Measurements from ENCODE around the gene PTGDR2.
A peak's percentile ranks its signal among the peaks of the same experiment; 100 is the strongest.
"Not testable (repeated sequence)": the region's sequence is repeated elsewhere in the genome, so short reads cannot be mapped to it uniquely, and the experiment has no call there.

Gene PTGDR2

DNA sequence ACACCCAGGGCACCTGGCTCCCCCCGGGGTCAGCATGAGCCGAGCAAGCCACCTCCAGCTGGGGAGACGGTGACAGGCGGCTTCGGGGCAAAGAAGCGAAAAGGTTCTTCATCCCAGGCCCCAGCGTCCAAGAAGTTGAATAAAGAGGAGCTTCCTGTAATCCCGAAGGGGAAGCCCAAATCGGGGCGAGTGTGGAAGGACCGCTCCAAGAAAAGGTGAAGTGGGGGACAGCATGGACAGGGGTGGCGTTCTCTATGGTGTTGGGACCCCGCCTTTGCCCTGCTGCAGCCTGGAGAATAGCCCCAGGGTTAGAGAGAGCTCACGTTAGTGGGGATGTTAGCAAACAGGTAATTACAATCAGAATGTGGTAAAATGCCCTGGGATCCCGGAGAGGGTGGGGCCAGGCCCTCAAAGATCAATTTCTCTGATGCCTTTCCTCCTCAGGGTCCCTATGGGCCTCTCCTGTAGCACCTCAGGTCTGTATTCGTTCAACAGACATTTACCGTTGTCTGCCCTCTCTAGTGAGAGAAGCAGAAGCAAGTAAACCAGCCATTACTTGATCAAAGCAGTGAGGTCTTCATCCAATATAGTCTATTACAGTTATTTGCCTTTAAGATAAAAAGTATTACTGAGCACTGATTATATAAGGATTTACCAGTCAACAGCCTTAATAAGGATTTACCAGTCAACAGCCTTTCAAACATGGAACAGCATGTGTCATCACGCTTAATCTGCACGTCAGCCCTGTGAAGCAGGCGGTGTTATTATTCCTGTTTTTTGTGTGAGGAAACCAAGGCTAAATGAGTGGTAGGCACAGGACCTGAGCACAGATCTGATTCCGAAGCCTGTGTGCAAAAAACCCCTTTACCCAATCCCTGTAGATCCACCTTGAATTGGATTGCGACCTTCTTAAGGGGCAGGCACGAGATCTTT is 12.8 kb downstream of the PTGDR2 start:
- H3K4me3 ChIP-seq (ENCODE audit: low read depth, low read length): peak overlapping the region; percentile 86

GRCh38 chr11:60841797-60842667 is 13.7 kb downstream of the PTGDR2 start, which contains the start of gene CCDC86:
Gene CCDC86, plus strand, starts transcription at chr11:60842113. Its CDS starts 12 bp downstream, at chr11:60842125.
- peak within 1 kb of the TSS; percentile 86 for H3K4me3 ChIP-seq (ENCODE audit: low read depth, low read length)

DNA sequence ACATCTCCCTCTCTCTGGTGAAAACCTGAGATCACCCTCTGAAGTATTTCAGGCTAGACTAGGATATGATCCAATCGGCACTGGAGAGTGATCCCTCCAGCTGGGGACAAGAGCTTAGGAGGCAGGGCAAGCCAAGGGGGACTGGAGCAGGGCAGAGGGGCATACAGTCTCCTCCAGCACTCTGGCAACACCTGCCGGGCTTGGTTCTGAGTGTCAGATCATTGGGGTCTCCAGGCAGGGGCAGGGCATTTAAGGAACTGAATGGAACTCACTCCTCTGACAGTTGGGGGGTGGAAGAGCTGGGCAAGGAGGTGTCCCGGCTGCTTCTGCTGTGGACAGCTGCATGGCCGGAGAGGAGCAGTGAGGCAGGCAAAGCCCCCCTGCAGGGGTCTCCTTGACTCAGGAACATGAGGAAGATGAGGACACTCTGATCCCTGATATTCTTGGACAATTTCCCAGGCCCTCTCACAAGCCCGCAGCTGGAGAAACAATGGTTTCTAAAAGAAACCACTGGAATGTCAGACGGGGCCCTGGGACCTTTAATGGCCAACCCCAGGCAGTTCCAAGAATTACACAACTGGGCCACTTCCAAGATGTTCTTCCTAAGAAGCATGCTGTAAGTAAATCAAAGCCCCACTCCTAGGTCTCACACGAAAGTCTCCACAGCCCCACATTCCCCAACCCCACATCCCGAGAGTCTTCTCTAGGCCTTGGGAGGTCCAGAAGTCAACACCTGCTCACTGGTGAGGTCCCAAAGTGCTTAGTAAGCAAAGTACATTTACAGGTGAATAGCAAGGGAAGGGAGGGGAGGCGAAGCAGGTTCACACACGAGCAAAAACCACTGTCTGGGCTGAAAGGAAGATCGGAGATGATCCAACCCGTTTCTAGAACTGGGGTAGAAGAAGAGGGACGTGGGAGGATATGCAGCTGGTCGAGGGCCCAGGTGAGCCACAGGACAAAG is 15.0 kb downstream of the PTGDR2 start:
- no peak overlapping the region for H3K4me3 ChIP-seq (ENCODE audit: low read depth, low read length)

- H3K4me3 ChIP-seq (ENCODE audit: low read depth, low read length): no peak overlapping the region
These were observed 17.6 kb downstream of the PTGDR2 start for GRCh38 chr11:60838132-60838531.

GRCh38 chr11:60836866-60837515 is 18.8 kb downstream of the PTGDR2 start:
- no peak overlapping the region for H3K4me3 ChIP-seq (ENCODE audit: low read depth, low read length)

- no peak overlapping the region for H3K4me3 ChIP-seq (ENCODE audit: low read depth, low read length)
These were observed 20.3 kb downstream of the PTGDR2 start for GRCh38 chr11:60835534-60835846.

DNA sequence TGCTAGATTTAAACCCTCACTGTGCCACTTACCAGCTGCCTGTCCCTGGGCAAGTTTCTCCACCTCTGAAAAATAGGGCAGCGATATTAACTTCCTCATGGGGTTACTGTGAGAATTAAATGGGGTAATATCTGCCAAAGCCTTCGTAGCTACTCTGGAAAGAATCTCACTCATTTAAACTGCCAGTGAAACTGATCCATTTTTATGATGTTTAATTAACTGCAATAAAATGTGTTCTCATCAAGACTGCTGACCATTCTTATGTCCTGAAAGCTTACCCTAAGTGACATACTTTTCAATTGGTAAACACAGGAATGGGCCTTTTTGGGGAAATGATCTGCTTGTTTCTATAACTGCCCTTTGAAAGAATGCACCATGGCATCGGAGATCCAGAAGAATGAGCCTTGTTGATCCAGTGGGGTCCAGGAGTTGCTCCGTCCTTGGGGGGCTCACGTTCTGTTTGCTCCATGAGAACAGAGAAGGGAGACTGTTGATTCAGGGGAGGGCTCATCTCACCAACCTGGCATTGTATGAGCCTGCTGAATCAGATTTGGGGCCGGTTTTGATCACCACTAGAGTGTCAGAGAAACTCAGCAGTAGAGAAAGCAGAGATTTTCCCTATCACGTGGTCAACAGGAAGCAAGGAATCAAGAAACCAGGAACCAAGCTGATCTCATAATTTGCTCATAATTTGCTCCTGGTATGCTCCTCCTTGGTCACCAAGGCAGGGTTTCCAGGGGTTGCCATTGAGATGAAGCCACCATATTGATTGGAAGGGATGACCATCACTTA is 20.8 kb downstream of the PTGDR2 start:
- H3K4me3 ChIP-seq (ENCODE audit: low read depth, low read length): no peak overlapping the region

DNA sequence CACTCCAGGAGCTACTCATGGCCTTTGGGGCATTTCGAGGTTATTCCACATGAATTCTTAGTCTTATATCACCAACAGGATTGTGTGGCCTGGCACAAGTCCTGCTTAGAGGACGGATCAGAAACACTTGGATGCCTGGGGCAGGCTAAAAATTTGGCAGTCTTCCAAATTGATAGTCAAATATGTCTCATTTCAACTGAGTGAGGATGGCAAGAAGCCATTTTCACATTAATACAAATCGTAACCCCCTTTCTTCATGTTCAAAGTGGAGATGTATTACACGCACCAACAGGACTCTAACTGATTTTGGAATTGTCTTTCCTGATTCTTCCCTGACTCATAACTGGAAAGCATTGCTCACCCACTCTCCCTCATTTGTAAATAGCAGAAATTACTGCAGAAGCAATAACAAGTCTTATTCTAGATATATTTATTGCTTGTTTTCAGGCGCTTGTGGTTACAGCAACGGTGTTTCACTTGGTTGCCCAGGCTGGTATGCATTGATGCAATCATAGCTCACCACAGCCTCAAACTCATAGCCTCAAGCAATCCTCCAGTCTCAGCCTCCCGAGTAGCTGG is 24.2 kb downstream of the PTGDR2 start:
- H3K4me3 ChIP-seq (ENCODE audit: low read depth, low read length): no peak overlapping the region

GRCh38 chr11:60831143-60831500 is 24.6 kb downstream of the PTGDR2 start:
- H3K4me3 ChIP-seq (ENCODE audit: low read depth, low read length): no peak overlapping the region

- no peak overlapping the region for H3K4me3 ChIP-seq (ENCODE audit: low read depth, low read length)
These were observed 25.1 kb downstream of the PTGDR2 start for GRCh38 chr11:60830478-60831142.

GRCh38 chr11:60825790-60826189 is 30.0 kb downstream of the PTGDR2 start:
- H3K4me3 ChIP-seq (ENCODE audit: low read depth, low read length): no peak overlapping the region

DNA sequence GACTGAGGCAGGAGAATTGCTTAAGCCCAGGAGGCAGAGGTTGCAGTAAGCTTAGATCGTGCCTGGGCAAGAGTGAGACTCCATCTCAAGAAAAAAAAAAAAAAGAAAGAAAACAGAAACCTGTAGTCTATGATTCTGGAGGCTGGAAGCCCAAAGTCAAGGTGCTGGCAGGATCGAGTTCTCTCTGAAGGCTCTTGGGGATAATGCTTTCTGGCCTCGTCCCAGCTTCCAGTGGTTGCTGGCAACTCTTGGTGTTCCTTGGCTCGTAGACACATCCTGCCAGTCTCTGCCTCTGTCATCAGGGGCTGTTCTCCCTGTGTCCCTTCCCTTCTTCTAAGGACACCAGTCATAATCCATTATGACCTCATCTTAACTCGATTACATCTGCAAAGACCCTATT is 30.6 kb downstream of the PTGDR2 start:
- H3K4me3 ChIP-seq (ENCODE audit: low read depth, low read length): no peak overlapping the region

GRCh38 chr11:60823745-60824306 is 31.9 kb downstream of the PTGDR2 start:
- not testable (repeated sequence) for H3K4me3 ChIP-seq (ENCODE audit: low read depth, low read length)

- no peak overlapping the region for H3K4me3 ChIP-seq (ENCODE audit: low read depth, low read length)
These were observed 33.7 kb downstream of the PTGDR2 start for GRCh38 chr11:60821827-60822599.

DNA sequence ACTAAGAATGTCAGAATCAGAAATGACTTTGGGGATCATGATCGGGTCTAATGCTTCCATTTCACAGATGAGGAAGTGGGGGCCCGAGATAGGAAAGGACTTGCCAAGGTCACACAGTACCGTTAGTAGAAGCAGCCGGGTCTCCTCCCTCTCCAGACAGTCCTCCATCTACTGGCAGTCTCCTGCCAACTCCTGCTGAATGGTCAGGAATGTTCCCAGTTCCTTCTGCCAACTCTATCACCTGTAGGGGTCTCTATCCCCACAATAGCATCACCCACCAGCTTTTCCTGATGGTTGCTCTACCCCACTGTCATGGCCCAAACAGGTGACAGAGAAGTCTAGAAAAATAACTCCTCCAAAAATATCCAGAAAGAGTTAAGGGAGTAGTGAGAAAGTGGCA is 37.7 kb downstream of the PTGDR2 start:
- H3K4me3 ChIP-seq (ENCODE audit: low read depth, low read length): no peak overlapping the region

GRCh38 chr11:60816590-60817157 is 39.1 kb downstream of the PTGDR2 start:
- no peak overlapping the region for H3K4me3 ChIP-seq (ENCODE audit: low read depth, low read length)

- H3K4me3 ChIP-seq (ENCODE audit: low read depth, low read length): no peak overlapping the region
These were observed 41.6 kb downstream of the PTGDR2 start for GRCh38 chr11:60814112-60814511.

All from iPS-11a (cell line).